ENCODE results near the gene STARD3. TPM values are rescaled to one million over a fixed set of nuclear protein-coding genes. Genes with fewer than 3 reads are reported as not detected.
A peak's percentile ranks its signal among the peaks of the same experiment; 100 is the strongest.

The STARD3 gene
- total RNA-seq, 4 donors from 2014 or later: 21.0 to 62.3 (median 26.0) TPM

DNA sequence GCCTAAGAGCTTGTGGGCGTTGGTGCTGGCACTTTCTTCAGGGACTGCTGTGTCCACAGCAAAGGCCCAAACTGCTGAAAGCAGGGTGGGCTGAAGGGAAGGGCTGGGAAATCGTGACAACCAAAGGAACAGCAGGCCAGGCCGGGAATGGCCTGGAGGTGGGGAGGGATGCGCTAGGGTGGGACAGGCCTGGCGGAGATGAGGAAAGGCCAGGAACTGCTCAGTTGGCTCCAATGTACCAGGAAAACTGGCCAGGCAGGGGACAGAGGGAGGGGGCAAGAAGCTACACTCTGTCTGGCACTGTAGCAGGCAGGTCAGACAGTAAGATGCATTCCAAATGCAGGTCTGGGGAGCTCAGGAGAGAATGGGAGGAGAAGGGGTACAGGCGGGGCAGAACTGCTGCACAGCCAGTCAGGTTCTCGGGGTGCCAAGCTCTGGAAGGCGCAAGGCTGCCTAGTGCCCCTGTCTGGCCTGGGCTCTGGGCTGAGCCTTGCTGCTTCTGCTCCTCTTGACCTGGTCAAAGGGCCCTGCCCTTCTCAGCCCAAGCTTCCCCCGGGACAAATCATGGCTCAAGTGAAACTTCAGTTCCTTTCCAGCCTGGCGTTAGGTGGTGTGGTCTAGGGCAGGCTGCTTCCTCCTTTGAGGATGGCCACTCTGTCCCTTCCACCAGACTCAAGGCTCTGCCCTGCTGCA, 38.6 kb downstream of the STARD3 start:
- TF ChIP-seq POLR2A (IDR thresholded peaks at IDR 0.05): no peak
- TF ChIP-seq, protein P1, sequence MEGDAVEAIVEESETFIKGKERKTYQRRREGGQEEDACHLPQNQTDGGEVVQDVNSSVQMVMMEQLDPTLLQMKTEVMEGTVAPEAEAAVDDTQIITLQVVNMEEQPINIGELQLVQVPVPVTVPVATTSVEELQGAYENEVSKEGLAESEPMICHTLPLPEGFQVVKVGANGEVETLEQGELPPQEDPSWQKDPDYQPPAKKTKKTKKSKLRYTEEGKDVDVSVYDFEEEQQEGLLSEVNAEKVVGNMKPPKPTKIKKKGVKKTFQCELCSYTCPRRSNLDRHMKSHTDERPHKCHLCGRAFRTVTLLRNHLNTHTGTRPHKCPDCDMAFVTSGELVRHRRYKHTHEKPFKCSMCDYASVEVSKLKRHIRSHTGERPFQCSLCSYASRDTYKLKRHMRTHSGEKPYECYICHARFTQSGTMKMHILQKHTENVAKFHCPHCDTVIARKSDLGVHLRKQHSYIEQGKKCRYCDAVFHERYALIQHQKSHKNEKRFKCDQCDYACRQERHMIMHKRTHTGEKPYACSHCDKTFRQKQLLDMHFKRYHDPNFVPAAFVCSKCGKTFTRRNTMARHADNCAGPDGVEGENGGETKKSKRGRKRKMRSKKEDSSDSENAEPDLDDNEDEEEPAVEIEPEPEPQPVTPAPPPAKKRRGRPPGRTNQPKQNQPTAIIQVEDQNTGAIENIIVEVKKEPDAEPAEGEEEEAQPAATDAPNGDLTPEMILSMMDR (IDR thresholded peaks at IDR 0.05): no peak
- Histone ChIP-seq H3K4me1 (no peaks in the 10 kb centered on the region), H3K4me3 (no peak overlapping the region), H3K9me3 (no peaks in the 10 kb centered on the region), H3K36me3 (no peaks in the 10 kb centered on the region), H3K27me3 (no peaks in the 10 kb centered on the region), H3K27ac (no peak overlapping the region)
- intact Hi-C loops (cut with DNase I; ENCODE audit: low total_unique reads): no loop called here
- DNase-seq: no peak

DNA sequence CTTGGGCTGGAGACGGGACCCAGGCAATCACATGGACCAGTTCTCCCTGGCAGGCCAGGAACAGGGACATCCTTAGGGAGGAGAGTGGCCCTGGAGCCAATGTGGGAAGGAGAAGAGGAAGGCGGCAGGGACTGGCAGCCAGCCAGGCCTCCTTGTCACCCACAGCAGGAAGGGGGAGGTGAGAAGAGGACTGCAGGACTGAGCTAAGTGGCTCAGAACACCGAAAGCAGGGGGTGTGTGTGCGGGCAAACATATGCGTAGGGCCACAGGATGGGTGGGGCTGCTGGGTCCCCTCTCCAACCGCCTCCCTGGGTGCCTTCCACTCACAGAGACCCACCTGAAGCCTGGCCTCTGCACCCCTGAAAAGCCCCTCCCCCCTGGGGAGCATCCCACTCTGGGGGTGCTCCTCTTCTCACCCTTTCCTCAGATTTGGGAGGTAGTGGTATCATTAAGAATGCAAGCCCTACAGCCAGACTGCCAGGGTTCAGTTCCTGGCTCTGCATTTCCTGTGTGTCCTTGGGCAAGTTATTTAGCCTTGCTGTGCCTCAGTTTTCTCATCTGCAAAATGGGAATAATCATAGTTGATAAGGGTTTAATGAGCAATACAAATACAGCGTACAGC, 39.4 kb downstream of the STARD3 start:
- DNase-seq: no peak
- intact Hi-C loops (cut with DNase I; ENCODE audit: low total_unique reads): no loop called here

DNA sequence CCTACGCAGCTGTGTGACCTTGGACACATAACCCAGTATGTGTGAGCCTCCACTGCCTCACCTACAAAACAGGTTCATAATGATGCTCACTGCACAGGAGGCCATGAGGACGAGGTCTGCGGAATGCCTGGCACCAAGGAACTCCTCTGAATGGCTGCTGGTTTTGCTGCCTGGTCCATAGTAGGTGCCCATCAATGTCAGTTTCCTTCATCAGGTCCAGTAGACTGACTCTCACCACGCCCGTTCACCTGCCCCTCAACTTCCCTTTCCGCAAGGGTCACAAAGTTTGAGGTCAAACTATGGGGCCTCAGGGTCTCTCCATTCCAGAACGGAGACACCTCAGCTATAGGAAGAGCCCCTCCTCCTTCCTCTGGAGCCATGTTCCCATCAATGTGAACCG, 40.1 kb downstream of the STARD3 start:
- no peaks in the 10 kb centered on the region for H3K9me3 ChIP-seq
- H3K4me3 ChIP-seq: no peak overlapping the region
- no peaks in the 10 kb centered on the region for H3K27me3 ChIP-seq
- no peaks in the 10 kb centered on the region for H3K4me1 ChIP-seq
- peak overlapping the region in 1 of 2 donors; percentile 17 for H3K27ac ChIP-seq
- intact Hi-C loops (cut with DNase I; ENCODE audit: low total_unique reads): no loop called here
- no peak for DNase-seq
- H3K36me3 ChIP-seq: no peaks in the 10 kb centered on the region
- TF ChIP-seq, protein P1 (IDR thresholded peaks at IDR 0.05): no peak
- no peak for TF ChIP-seq POLR2A (IDR thresholded peaks at IDR 0.05)

More for the DNA sequence above, 39.4 kb downstream of the STARD3 start:
- Histone ChIP-seq H3K27ac (no peak overlapping the region), H3K27me3 (no peaks in the 10 kb centered on the region), H3K4me3 (no peak overlapping the region), H3K4me1 (no peaks in the 10 kb centered on the region), H3K9me3 (no peaks in the 10 kb centered on the region), H3K36me3 (no peaks in the 10 kb centered on the region)
- TF ChIP-seq POLR2A (IDR thresholded peaks at IDR 0.05): no peak
- TF ChIP-seq, protein P1 (IDR thresholded peaks at IDR 0.05): no peak

DNA sequence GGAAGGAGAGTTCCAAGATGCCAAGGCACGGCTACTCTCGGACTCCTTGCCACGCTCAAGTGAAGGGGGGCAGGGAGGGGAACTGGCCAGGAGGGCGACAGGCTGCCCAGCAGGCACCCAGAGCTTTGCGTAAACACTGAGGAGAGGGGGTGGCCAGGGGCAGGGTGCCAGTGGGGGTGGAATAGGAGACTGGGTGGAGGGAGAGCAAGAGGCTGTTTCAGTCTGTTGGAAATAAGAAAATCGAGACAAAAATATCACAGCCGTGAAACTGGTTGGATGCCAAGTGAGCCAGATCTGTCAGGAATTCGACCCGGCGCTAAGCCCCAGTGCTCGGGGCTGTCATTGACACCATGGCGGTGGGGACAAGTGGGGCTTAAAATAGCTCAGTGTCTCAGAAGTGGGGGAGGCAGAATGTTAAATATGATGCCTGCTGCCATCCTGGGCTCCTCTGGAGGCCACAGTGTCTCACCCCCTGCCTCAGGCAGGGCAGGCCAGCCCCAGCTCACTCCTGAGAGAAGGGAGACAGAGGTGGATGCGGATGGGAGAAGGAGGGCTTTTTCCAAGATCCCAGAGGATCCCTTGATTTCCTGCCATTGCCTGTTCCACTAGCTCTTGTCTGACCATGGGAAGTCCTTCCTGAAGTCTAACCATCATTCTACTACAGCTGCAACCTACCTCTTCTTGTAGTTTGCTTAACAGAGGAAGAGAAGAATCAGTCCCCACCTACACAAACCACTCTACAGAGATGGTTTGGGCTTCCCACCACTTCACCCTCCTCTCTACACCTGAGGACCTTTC, 40.8 kb downstream of the STARD3 start:
- no peaks in the 10 kb centered on the region for H3K4me1 ChIP-seq
- H3K27ac ChIP-seq: peak overlapping the region in 1 of 2 donors; percentile 17
- no peaks in the 10 kb centered on the region for H3K27me3 ChIP-seq
- H3K4me3 ChIP-seq: no peak overlapping the region
- H3K9me3 ChIP-seq: no peaks in the 10 kb centered on the region
- intact Hi-C loops (cut with DNase I; ENCODE audit: low total_unique reads): no loop called here
- TF ChIP-seq, protein P1 (IDR thresholded peaks at IDR 0.05): no peak
- no peak for TF ChIP-seq POLR2A (IDR thresholded peaks at IDR 0.05)
- no peak for DNase-seq
- no peaks in the 10 kb centered on the region for H3K36me3 ChIP-seq
